H1 (cell line): ENCODE data around the gene AIG1. TPM values are rescaled to one million over a fixed set of nuclear protein-coding genes. Genes with fewer than 3 reads are reported as not detected.

Experiments used
- ASH2L ChIP-seq: fragments of 200-600, 300-600 bp; sonication (generic); IDR thresholded peaks from one replicate; pipeline ENCODE4 v1.7.1; 2017; ENCODE audit warnings: low read length
- ATF3 ChIP-seq: IDR thresholded peaks from 2 replicates; pipeline ENCODE4 v1.6.1; 2011; ENCODE audit warnings: low read depth, mild to moderate bottlenecking, low read length; ENCODE audit not compliant: insufficient read depth
- BRCA1 ChIP-seq: IDR thresholded peaks from 2 replicates; pipeline ENCODE4 v1.6.1; 2012; ENCODE audit warnings: low read depth, low read length, improper control_type of control experiment
- POLR2AphosphoS5 ChIP-seq: IDR thresholded peaks from 2 replicates; pipeline ENCODE4 v1.6.1; 2011; ENCODE audit warnings: low read depth, low read length
- TAF7 ChIP-seq: optimal IDR thresholded peaks from 2 replicates; pipeline ENCODE3; 2011; ENCODE audit warnings: low read depth, mild to moderate bottlenecking, inconsistent platforms, low read length, moderate library complexity, borderline replicate concordance
- polyA plus RNA-seq, 7 experiments: library from polyadenylated mRNA; depleted of rRNA in 3 of 7; stranded (reverse) in 5 of 7; unstranded in 2 of 7; fragments of >200 nt in 5 of 7; fragments of 200-250 nt in 2 of 7; gene quantifications; 1 replicate in 5 of 7; 2 replicates in 1 of 7; 4 replicates in 1 of 7; pipeline versions ENCODE4 v1.2.1 to v1.2.3, GENCODE V29; 2011 to 2013; ENCODE audit warnings: missing spikeins in 2 of 7, mixed read lengths in 2 of 7
- total RNA-seq: library from RNA; stranded (reverse); fragmentation: NEBNext Ultra II Directional; extraction: Animal tissue kit (Norgen Biotek cat#: 25700); gene quantifications from 2 replicates; pipeline ENCODE4 v1.2.1, GENCODE V29; 2021

AIG1 gene
- total and polyA plus RNA-seq, 2 of the 8 experiments (the other 6 are each of a cell fraction or from before 2014, with no cell fraction given) = 56.6 to 58.4 TPM

DNA sequence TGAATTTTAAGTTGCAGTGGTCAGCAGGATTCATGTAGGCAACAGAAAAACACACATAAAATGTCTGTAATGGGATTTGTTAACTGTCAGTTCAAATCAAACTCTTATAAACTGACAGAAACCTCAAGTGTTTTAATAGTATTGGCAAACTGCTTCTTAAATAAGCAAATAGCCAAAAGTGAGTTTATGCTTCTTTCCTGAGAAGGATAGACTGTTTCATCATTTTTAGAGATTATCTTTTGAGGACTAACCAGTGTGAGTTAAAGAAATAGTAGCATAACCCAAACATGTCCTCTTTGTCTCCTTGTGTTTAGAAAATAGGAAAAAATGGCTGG is 68.0 kb downstream of the AIG1 start (continued):
- TF ChIP-seq POLR2AphosphoS5 = no peak
- TF ChIP-seq ASH2L = no peak
- TF ChIP-seq ATF3 = no peak
- no peak for TF ChIP-seq TAF7
- no peak for TF ChIP-seq BRCA1
